H9 (cell line): ENCODE results near the gene SLC36A2. TPM values are rescaled to one million over a fixed set of nuclear protein-coding genes. Genes with fewer than 3 reads are reported as not detected.

ENCODE experiments used
- DNase-seq: peaks from one replicate; pipeline ENCODE4 v3.0.0-alpha.2; 2017
- H2AFZ ChIP-seq: one replicate; pipeline ENCODE4 v1.6.1; 2013; ENCODE audit warnings: mild to moderate bottlenecking, low read length, control low read depth, moderate library complexity
- H2AK5ac ChIP-seq: 2 replicates; pipeline ENCODE4 v1.6.1; 2013; ENCODE audit warnings: low read length, control low read depth, mixed read lengths; ENCODE audit not compliant: insufficient read length
- H2BK120ac ChIP-seq: one replicate; pipeline ENCODE4 v1.6.1; 2013; ENCODE audit warnings: low read depth, mild to moderate bottlenecking, low read length, control low read depth, inconsistent platforms; ENCODE audit not compliant: poor library complexity, severe bottlenecking
- H2BK12ac ChIP-seq: 2 replicates; pipeline ENCODE4 v1.6.1; 2013; ENCODE audit warnings: low read length, control low read depth, mixed read lengths, low read depth; ENCODE audit not compliant: insufficient read length
- H2BK15ac ChIP-seq: 2 replicates; pipeline ENCODE4 v1.6.1; 2013; ENCODE audit warnings: low read depth, low read length, control low read depth
- H2BK20ac ChIP-seq: one replicate; pipeline ENCODE4 v1.6.1; 2013; ENCODE audit warnings: low read depth, mild to moderate bottlenecking, low read length, control low read depth, inconsistent platforms; ENCODE audit not compliant: poor library complexity, severe bottlenecking
- H2BK5ac ChIP-seq: 2 replicates; pipeline ENCODE4 v1.6.1; 2013; ENCODE audit warnings: low read length, control low read depth, mixed read lengths; ENCODE audit not compliant: insufficient read length
- H3K14ac ChIP-seq: 2 replicates; pipeline ENCODE4 v1.6.1; 2013; ENCODE audit warnings: low read length, control low read depth; ENCODE audit not compliant: insufficient read depth
- H3K18ac ChIP-seq: 2 replicates; pipeline ENCODE4 v1.6.1; 2013; ENCODE audit warnings: low read depth, mild to moderate bottlenecking, mixed read lengths, low read length, control low read depth; ENCODE audit not compliant: insufficient read length
- H3K23ac ChIP-seq: 2 replicates; pipeline ENCODE4 v1.6.1; 2013; ENCODE audit warnings: low read length, control low read depth, mixed read lengths, low read depth; ENCODE audit not compliant: insufficient read length
- H3K23me2 ChIP-seq: 2 replicates; pipeline ENCODE4 v1.6.1; 2013; ENCODE audit warnings: low read depth, mild to moderate bottlenecking, mixed read lengths, low read length, control low read depth; ENCODE audit not compliant: insufficient read length, poor library complexity, severe bottlenecking
- H3K27ac ChIP-seq: 2 replicates; pipeline ENCODE4 v1.5.1; 2013; ENCODE audit warnings: low read length, control low read depth, mixed read lengths, low read depth; ENCODE audit not compliant: insufficient read length
- H3K27me3 ChIP-seq: 2 replicates; pipeline ENCODE4 v1.6.1; 2013; ENCODE audit warnings: low read length, control low read depth, inconsistent platforms; ENCODE audit not compliant: insufficient read depth
- H3K4ac ChIP-seq: 2 replicates; pipeline ENCODE4 v1.6.1; 2013; ENCODE audit warnings: low read depth, mild to moderate bottlenecking, control low read depth, inconsistent platforms, low read length, moderate library complexity
- H3K4me1 ChIP-seq: 2 replicates; pipeline ENCODE4 v1.6.1; 2013; ENCODE audit warnings: low read length, control low read depth, inconsistent platforms; ENCODE audit not compliant: insufficient read depth
- H3K4me2 ChIP-seq: 2 replicates; pipeline ENCODE4 v1.6.1; 2013; ENCODE audit warnings: low read length, control low read depth, mixed read lengths; ENCODE audit not compliant: insufficient read length, insufficient read depth
- H3K56ac ChIP-seq: 2 replicates; pipeline ENCODE4 v1.6.1; 2013; ENCODE audit warnings: low read depth, mild to moderate bottlenecking, mixed read lengths, low read length, control low read depth; ENCODE audit not compliant: insufficient read length
- H3K79me1 ChIP-seq: 2 replicates; pipeline ENCODE4 v1.6.1; 2013; ENCODE audit warnings: low read depth, mild to moderate bottlenecking, moderate library complexity, low read length, control low read depth, inconsistent platforms; ENCODE audit not compliant: insufficient read depth, poor library complexity, severe bottlenecking
- H3K79me2 ChIP-seq: 2 replicates; pipeline ENCODE4 v1.6.1; 2013; ENCODE audit warnings: low read length, control low read depth, inconsistent platforms; ENCODE audit not compliant: insufficient read depth
- H3K9ac ChIP-seq: 2 replicates; pipeline ENCODE4 v1.6.1; 2013; ENCODE audit warnings: low read length, control low read depth, mixed read lengths; ENCODE audit not compliant: insufficient read length; ENCODE audit errors: extremely low read depth
- H3K9me3 ChIP-seq: one replicate; pipeline ENCODE4 v1.6.1; 2013; ENCODE audit warnings: low read depth, low read length, inconsistent platforms; ENCODE audit not compliant: control insufficient read depth
- H3T11ph ChIP-seq: one replicate; pipeline ENCODE4 v1.6.1; 2013; ENCODE audit warnings: mild to moderate bottlenecking, low read length, control low read depth, inconsistent platforms
- H4K20me1 ChIP-seq: one replicate; pipeline ENCODE4 v1.6.1; 2013; ENCODE audit not compliant: control insufficient read depth, insufficient read length, insufficient read depth
- H4K5ac ChIP-seq: 2 replicates; pipeline ENCODE4 v1.6.1; 2013; ENCODE audit warnings: low read depth, mild to moderate bottlenecking, mixed read lengths, low read length, control low read depth; ENCODE audit not compliant: insufficient read length
- H4K8ac ChIP-seq: replicated peaks from 2 replicates; pipeline ENCODE4 v1.6.1; 2013; ENCODE audit warnings: low read length, control low read depth, mixed read lengths, low read depth; ENCODE audit not compliant: insufficient read length
- H4K91ac ChIP-seq: 2 replicates; pipeline ENCODE4 v1.6.1; 2013; ENCODE audit warnings: low read depth, mild to moderate bottlenecking, moderate library complexity, mixed read lengths, low read length, control low read depth; ENCODE audit not compliant: insufficient read length
- H3K27ac Mint-ChIP-seq, 3 experiments: 2 replicates in 2 of 3; 3 replicates in 1 of 3; pipeline ENCODE4 v1.8.0; 2020 to 2021; ENCODE audit warnings: mixed read lengths in 3 of 3, mild to moderate bottlenecking in 1 of 3, moderate library complexity in 1 of 3
- H3K27me3 Mint-ChIP-seq: 2 replicates; pipeline ENCODE4 v1.8.0; 2021; ENCODE audit warnings: low read depth, mild to moderate bottlenecking, moderate library complexity, mixed read lengths
- H3K36me3 Mint-ChIP-seq, 3 experiments: 2 replicates in 2 of 3; 3 replicates in 1 of 3; pipeline ENCODE4 v1.8.0; 2020 to 2021; ENCODE audit warnings: low read depth in 3 of 3, mixed read lengths in 3 of 3; ENCODE audit not compliant: insufficient read depth in 1 of 3
- H3K4me1 Mint-ChIP-seq, 2 experiments: 2 replicates each; pipeline ENCODE4 v1.8.0; 2020; ENCODE audit warnings: mixed read lengths in 2 of 2
- H3K4me3 Mint-ChIP-seq, 2 experiments: 2 replicates in 1 of 2; 3 replicates in 1 of 2; pipeline ENCODE4 v1.8.0; 2020 to 2021; ENCODE audit warnings: mild to moderate bottlenecking in 2 of 2, mixed read lengths in 2 of 2, moderate library complexity in 1 of 2
- H3K9me3 Mint-ChIP-seq, 2 experiments: 2 replicates in 1 of 2; 3 replicates in 1 of 2; pipeline ENCODE4 v1.8.0; 2020; ENCODE audit warnings: mild to moderate bottlenecking in 2 of 2, mixed read lengths in 2 of 2, moderate library complexity in 1 of 2
- WGBS: extraction: QIAGEN DNeasy Blood & Tissue Kit; methylation state at CpG from one replicate; pipeline ENCODE4 v1.1.7; 2013; ENCODE audit warnings: missing lambda C conversion rate, low lambda C conversion rate, mixed read lengths; ENCODE audit not compliant: insufficient read length; ENCODE audit errors: extremely low coverage; 5-methylcytosine and 5-hydroxymethylcytosine counted together
- total RNA-seq: library from RNA; stranded (reverse); gene quantifications from 2 replicates; pipeline ENCODE4 v1.2.1, GENCODE V29; 2021
- TF ChIP-seq, protein P1 (sequence below): fragments of 200-600 bp; sonication (generic); conservative IDR thresholded peaks from 3 replicates; pipeline ENCODE4 v1.8.0; 2021; ENCODE audit warnings: antibody characterized with exemption, mild to moderate bottlenecking

The SLC36A2 gene
- total RNA-seq, 1 experiment from 2014 or later = 0.15 TPM

DNA sequence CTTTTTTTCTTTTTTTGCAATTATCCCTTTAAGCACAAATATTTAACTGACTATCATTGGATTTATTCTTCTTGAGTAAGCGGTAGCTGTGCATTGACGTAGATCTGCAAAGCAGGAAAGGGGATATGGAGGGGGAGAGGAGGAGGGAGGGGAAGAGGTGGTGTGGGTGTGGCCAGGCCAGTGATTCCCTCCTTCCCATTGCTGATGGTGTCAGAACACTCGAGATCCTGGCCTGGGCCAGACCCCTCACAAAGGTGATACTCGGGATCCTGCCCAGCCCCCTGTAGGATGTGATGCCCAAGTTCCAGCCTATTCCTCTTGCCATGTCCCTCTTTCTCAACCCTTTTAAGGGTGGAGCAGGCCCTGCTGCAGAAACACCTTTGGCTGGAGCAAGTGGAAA lies 53.7 kb downstream of the SLC36A2 start:
- peaks cover 12 to 13% of the 10 kb centered on the region in 2 experiments for H3K4me1 Mint-ChIP-seq
- H2AFZ ChIP-seq = no peak overlapping the region
- H3K27me3 Mint-ChIP-seq = no peaks in the 10 kb centered on the region; the same call in 1 of the 2 replicates
- H3K9me3 ChIP-seq = no peaks in the 10 kb centered on the region
- WGBS = no CpG with 5 or more reads among the region's 4 CpGs
- H3K79me2 ChIP-seq = no peaks in the 10 kb centered on the region
- H2BK15ac ChIP-seq = no peak overlapping the region
- no peak overlapping the region for H4K91ac ChIP-seq
- no peaks in the 10 kb centered on the region for H3K4me1 ChIP-seq
- no peak overlapping the region for H2AK5ac ChIP-seq
- no peaks in the 10 kb centered on the region for H4K20me1 ChIP-seq
- no peak overlapping the region for H2BK20ac ChIP-seq
- no peak overlapping the region for H3K23ac ChIP-seq
- DNase-seq = peak; percentile 63
- H3K27me3 ChIP-seq = no peaks in the 10 kb centered on the region
- H4K8ac ChIP-seq = no peak overlapping the region
- no peaks in the 10 kb centered on the region for H3K9me3 Mint-ChIP-seq
- H3K36me3 Mint-ChIP-seq = no peaks in the 10 kb centered on the region; a peak in 1 of 7 replicates
- no peaks in the 10 kb centered on the region for H3K23me2 ChIP-seq
- H3K4ac ChIP-seq = no peak overlapping the region
- no peak overlapping the region for H2BK120ac ChIP-seq
- H3K4me2 ChIP-seq = no peak overlapping the region
- TF ChIP-seq, protein P1, sequence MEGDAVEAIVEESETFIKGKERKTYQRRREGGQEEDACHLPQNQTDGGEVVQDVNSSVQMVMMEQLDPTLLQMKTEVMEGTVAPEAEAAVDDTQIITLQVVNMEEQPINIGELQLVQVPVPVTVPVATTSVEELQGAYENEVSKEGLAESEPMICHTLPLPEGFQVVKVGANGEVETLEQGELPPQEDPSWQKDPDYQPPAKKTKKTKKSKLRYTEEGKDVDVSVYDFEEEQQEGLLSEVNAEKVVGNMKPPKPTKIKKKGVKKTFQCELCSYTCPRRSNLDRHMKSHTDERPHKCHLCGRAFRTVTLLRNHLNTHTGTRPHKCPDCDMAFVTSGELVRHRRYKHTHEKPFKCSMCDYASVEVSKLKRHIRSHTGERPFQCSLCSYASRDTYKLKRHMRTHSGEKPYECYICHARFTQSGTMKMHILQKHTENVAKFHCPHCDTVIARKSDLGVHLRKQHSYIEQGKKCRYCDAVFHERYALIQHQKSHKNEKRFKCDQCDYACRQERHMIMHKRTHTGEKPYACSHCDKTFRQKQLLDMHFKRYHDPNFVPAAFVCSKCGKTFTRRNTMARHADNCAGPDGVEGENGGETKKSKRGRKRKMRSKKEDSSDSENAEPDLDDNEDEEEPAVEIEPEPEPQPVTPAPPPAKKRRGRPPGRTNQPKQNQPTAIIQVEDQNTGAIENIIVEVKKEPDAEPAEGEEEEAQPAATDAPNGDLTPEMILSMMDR = no peak
- no peak overlapping the region for H3K27ac Mint-ChIP-seq
- no peak overlapping the region for H3T11ph ChIP-seq
- H3K79me1 ChIP-seq = no peaks in the 10 kb centered on the region
- H2BK12ac ChIP-seq = no peak overlapping the region
- H3K18ac ChIP-seq = no peak overlapping the region
- H3K56ac ChIP-seq = no peak overlapping the region
- H3K4me3 Mint-ChIP-seq = no peak overlapping the region
- H3K9ac ChIP-seq = no peak overlapping the region
- H3K14ac ChIP-seq = no peak overlapping the region
- no peak overlapping the region for H3K27ac ChIP-seq
- H4K5ac ChIP-seq = no peak overlapping the region
- H2BK5ac ChIP-seq = no peak overlapping the region
